HepG2 (cell line): ENCODE data around the gene TNS4. TPM values are rescaled to one million over a fixed set of nuclear protein-coding genes. Genes with fewer than 3 reads are reported as not detected.
A peak's percentile ranks its signal among the peaks of the same experiment; 100 is the strongest.

ENCODE experiments used
- BCL6 ChIP-seq: IDR thresholded peaks from 2 replicates; pipeline ENCODE4 v1.6.1; 2016; ENCODE audit warnings: missing genetic modification reagents, missing compliant biosample characterization
- CBX5 ChIP-seq: sonication (generic); formaldehyde crosslinking; IDR thresholded peaks from 2 replicates; pipeline ENCODE4 v1.4.0; 2020; ENCODE audit warnings: missing genetic modification reagents, borderline replicate concordance
- HMG20B ChIP-seq: conservative IDR thresholded peaks from 2 replicates; pipeline ENCODE4 v1.6.1; 2016; ENCODE audit warnings: missing genetic modification reagents, missing compliant biosample characterization
- KAT7 ChIP-seq: IDR thresholded peaks from 2 replicates; pipeline ENCODE4 v1.6.1; 2018; ENCODE audit warnings: borderline replicate concordance, missing compliant biosample characterization
- NFKB2 ChIP-seq: sonication (generic); formaldehyde crosslinking; IDR thresholded peaks from 2 replicates; pipeline ENCODE4 v1.4.0; 2020; ENCODE audit warnings: missing genetic modification reagents, borderline replicate concordance
- NR2F6 ChIP-seq, 2 experiments: IDR thresholded peaks; 2 replicates each; pipeline ENCODE4 v1.6.1; 2016; ENCODE audit warnings: antibody characterized with exemption in 1 of 2, mild to moderate bottlenecking in 1 of 2
- ONECUT2 ChIP-seq: sonication (generic); formaldehyde crosslinking; IDR thresholded peaks from 2 replicates; pipeline ENCODE4 v1.4.0; 2020; ENCODE audit warnings: missing genetic modification reagents
- SALL1 ChIP-seq: sonication (generic); formaldehyde crosslinking; IDR thresholded peaks from 2 replicates; pipeline ENCODE4 v1.8.0; 2022; ENCODE audit warnings: mild to moderate bottlenecking, missing genetic modification reagents
- SSRP1 ChIP-seq: IDR thresholded peaks from 2 replicates; pipeline ENCODE4 v1.6.1; 2016; ENCODE audit warnings: control low read depth
- TBX3 ChIP-seq: fragments of 450-650 bp; IDR thresholded peaks from 2 replicates; pipeline ENCODE4 v1.6.1; 2017; ENCODE audit warnings: antibody characterized with exemption, mild to moderate bottlenecking, inconsistent platforms, borderline replicate concordance
- ZFP82 ChIP-seq: sonication (generic); formaldehyde crosslinking; IDR thresholded peaks from 2 replicates; pipeline ENCODE4 v1.5.1; 2020; ENCODE audit warnings: mild to moderate bottlenecking, missing genetic modification reagents, borderline replicate concordance
- ZNF747 ChIP-seq: sonication (generic); formaldehyde crosslinking; IDR thresholded peaks from 2 replicates; pipeline ENCODE4 v1.8.1; 2023; ENCODE audit warnings: missing genetic modification reagents, mild to moderate bottlenecking, borderline replicate concordance
- ZNF782 ChIP-seq: sonication (generic); formaldehyde crosslinking; IDR thresholded peaks from 2 replicates; pipeline ENCODE4 v1.4.0; 2020; ENCODE audit warnings: missing genetic modification reagents, mild to moderate bottlenecking, borderline replicate concordance
- polyA plus RNA-seq, 8 experiments: library from polyadenylated mRNA; depleted of rRNA in 3 of 8; stranded (reverse) in 7 of 8; unstranded in 1 of 8; fragments of >200 nt; fragmentation: Illumina TruSeq in 4 of 8; extraction: Trizol in 4 of 8; gene quantifications; 2 replicates each; pipeline versions ENCODE4 v1.2.1 to v1.2.3, GENCODE V29; 2011 to 2016; ENCODE audit warnings: low read depth in 4 of 8, missing spikeins in 1 of 8, mixed read lengths in 1 of 8; ENCODE audit not compliant: insufficient read depth in 1 of 8
- total RNA-seq, 5 experiments: library from RNA; depleted of rRNA; stranded (reverse); fragments of >200 nt; fragmentation: Illumina TruSeq; extraction: Trizol; gene quantifications; 2 replicates each; pipeline ENCODE4 v1.2.3, GENCODE V29; 2016; ENCODE audit warnings: low read depth in 1 of 5
- TF ChIP-seq, protein P1 (sequence below): sonication (generic); formaldehyde crosslinking; IDR thresholded peaks from 2 replicates; pipeline ENCODE4 v1.9.0; 2021; ENCODE audit warnings: mild to moderate bottlenecking, missing genetic modification reagents
- TF ChIP-seq, protein P2 (sequence below): sonication (generic); formaldehyde crosslinking; IDR thresholded peaks from 2 replicates; pipeline ENCODE4 v1.4.0; 2020; ENCODE audit warnings: missing genetic modification reagents
- TF ChIP-seq, protein P3 (sequence below): sonication (generic); formaldehyde crosslinking; IDR thresholded peaks from 2 replicates; pipeline ENCODE4 v1.4.0; 2020; ENCODE audit warnings: mild to moderate bottlenecking, low read depth, missing genetic modification reagents
- TF ChIP-seq, protein P4 (sequence below): IDR thresholded peaks from 2 replicates; pipeline ENCODE4 v1.6.1; 2018; ENCODE audit warnings: missing genetic modification reagents
- TF ChIP-seq, protein P5 (sequence below): sonication (generic); formaldehyde crosslinking; conservative IDR thresholded peaks from 2 replicates; pipeline ENCODE4 v1.4.0; 2020; ENCODE audit warnings: missing genetic modification reagents

The TNS4 gene
- total and polyA plus RNA-seq, 2 of the 13 experiments (the other 11 are each of a cell fraction or from before 2014, with no cell fraction given) = 0.58 to 2.1 TPM

DNA sequence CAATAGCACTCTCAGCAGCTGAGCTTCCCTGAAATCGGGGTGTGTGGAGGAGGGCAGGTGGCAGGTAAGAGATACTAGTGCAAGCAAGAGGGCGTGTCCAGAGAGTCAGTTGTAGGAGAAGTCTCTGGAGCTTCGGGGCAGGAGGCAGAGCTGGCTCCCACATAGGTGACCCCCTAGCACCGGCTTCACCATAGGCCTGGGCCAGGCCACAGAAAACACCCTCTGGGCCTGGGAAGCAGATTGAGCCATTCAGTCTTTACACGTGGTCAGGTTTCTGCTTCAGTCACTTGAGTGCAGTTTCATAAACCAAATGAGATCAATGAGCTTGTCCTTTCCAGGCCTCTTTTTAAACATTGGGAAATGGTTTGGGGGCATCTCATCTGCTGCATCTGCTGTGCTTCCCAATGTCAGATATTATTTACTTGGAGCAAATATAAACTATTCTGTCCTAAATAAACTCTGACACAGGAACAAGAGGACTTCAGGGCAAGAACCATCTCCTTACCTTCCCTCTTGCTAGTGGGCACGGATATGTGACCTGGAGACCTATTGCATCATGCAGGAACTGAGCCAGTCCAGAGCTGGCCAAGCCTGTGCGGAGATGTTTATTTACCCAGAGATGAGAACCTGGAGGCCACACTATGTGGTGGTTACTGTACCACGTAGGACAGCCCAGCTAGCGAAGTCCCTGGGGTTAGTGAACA lies 47.7 kb upstream of the TNS4 start (continued):
- TF ChIP-seq, protein P1, sequence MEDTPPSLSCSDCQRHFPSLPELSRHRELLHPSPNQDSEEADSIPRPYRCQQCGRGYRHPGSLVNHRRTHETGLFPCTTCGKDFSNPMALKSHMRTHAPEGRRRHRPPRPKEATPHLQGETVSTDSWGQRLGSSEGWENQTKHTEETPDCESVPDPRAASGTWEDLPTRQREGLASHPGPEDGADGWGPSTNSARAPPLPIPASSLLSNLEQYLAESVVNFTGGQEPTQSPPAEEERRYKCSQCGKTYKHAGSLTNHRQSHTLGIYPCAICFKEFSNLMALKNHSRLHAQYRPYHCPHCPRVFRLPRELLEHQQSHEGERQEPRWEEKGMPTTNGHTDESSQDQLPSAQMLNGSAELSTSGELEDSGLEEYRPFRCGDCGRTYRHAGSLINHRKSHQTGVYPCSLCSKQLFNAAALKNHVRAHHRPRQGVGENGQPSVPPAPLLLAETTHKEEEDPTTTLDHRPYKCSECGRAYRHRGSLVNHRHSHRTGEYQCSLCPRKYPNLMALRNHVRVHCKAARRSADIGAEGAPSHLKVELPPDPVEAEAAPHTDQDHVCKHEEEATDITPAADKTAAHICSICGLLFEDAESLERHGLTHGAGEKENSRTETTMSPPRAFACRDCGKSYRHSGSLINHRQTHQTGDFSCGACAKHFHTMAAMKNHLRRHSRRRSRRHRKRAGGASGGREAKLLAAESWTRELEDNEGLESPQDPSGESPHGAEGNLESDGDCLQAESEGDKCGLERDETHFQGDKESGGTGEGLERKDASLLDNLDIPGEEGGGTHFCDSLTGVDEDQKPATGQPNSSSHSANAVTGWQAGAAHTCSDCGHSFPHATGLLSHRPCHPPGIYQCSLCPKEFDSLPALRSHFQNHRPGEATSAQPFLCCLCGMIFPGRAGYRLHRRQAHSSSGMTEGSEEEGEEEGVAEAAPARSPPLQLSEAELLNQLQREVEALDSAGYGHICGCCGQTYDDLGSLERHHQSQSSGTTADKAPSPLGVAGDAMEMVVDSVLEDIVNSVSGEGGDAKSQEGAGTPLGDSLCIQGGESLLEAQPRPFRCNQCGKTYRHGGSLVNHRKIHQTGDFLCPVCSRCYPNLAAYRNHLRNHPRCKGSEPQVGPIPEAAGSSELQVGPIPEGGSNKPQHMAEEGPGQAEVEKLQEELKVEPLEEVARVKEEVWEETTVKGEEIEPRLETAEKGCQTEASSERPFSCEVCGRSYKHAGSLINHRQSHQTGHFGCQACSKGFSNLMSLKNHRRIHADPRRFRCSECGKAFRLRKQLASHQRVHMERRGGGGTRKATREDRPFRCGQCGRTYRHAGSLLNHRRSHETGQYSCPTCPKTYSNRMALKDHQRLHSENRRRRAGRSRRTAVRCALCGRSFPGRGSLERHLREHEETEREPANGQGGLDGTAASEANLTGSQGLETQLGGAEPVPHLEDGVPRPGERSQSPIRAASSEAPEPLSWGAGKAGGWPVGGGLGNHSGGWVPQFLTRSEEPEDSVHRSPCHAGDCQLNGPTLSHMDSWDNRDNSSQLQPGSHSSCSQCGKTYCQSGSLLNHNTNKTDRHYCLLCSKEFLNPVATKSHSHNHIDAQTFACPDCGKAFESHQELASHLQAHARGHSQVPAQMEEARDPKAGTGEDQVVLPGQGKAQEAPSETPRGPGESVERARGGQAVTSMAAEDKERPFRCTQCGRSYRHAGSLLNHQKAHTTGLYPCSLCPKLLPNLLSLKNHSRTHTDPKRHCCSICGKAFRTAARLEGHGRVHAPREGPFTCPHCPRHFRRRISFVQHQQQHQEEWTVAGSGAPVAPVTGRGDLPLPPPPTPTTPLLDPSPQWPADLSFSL (CRISPR knock-in tag) = peak; percentile 83
- TF ChIP-seq HMG20B (CRISPR knock-in tag) = peak; percentile 94
- TF ChIP-seq, protein P2, sequence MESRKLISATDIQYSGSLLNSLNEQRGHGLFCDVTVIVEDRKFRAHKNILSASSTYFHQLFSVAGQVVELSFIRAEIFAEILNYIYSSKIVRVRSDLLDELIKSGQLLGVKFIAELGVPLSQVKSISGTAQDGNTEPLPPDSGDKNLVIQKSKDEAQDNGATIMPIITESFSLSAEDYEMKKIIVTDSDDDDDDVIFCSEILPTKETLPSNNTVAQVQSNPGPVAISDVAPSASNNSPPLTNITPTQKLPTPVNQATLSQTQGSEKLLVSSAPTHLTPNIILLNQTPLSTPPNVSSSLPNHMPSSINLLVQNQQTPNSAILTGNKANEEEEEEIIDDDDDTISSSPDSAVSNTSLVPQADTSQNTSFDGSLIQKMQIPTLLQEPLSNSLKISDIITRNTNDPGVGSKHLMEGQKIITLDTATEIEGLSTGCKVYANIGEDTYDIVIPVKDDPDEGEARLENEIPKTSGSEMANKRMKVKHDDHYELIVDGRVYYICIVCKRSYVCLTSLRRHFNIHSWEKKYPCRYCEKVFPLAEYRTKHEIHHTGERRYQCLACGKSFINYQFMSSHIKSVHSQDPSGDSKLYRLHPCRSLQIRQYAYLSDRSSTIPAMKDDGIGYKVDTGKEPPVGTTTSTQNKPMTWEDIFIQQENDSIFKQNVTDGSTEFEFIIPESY (CRISPR knock-in tag) = peak; percentile 78
- TF ChIP-seq NR2F6 (IDR thresholded peaks at IDR 0.05) = peak; percentile 100
- TF ChIP-seq NR2F6 (CRISPR knock-in tag; IDR thresholded peaks at IDR 0.05) = peak; percentile 100
- TF ChIP-seq BCL6 (CRISPR knock-in tag) = peak; percentile 96
- peak; percentile 93 for TF ChIP-seq CBX5 (CRISPR knock-in tag)
- TF ChIP-seq KAT7 (CRISPR knock-in tag) = peak; percentile 95
- peak; percentile 73; the same call in 1 of the 2 replicates for TF ChIP-seq ZNF782 (CRISPR knock-in tag)
- peak; percentile 72 for TF ChIP-seq ONECUT2 (CRISPR knock-in tag)
- TF ChIP-seq, protein P3, sequence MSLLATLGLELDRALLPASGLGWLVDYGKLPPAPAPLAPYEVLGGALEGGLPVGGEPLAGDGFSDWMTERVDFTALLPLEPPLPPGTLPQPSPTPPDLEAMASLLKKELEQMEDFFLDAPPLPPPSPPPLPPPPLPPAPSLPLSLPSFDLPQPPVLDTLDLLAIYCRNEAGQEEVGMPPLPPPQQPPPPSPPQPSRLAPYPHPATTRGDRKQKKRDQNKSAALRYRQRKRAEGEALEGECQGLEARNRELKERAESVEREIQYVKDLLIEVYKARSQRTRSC (CRISPR knock-in tag) = peak; percentile 92; the same call in 1 of the 2 replicates
- no peak for TF ChIP-seq ZFP82 (CRISPR knock-in tag)
- TF ChIP-seq, protein P4, sequence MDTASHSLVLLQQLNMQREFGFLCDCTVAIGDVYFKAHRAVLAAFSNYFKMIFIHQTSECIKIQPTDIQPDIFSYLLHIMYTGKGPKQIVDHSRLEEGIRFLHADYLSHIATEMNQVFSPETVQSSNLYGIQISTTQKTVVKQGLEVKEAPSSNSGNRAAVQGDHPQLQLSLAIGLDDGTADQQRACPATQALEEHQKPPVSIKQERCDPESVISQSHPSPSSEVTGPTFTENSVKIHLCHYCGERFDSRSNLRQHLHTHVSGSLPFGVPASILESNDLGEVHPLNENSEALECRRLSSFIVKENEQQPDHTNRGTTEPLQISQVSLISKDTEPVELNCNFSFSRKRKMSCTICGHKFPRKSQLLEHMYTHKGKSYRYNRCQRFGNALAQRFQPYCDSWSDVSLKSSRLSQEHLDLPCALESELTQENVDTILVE (CRISPR knock-in tag) = peak; percentile 98
- peak; percentile 100 for TF ChIP-seq SALL1
- peak; percentile 97 for TF ChIP-seq ZNF747 (CRISPR knock-in tag)
- peak; percentile 62; the same call in 1 of the 2 replicates for TF ChIP-seq NFKB2 (CRISPR knock-in tag)
- peak; percentile 53; the same call in 1 of the 2 replicates for TF ChIP-seq TBX3
- TF ChIP-seq, protein P5, sequence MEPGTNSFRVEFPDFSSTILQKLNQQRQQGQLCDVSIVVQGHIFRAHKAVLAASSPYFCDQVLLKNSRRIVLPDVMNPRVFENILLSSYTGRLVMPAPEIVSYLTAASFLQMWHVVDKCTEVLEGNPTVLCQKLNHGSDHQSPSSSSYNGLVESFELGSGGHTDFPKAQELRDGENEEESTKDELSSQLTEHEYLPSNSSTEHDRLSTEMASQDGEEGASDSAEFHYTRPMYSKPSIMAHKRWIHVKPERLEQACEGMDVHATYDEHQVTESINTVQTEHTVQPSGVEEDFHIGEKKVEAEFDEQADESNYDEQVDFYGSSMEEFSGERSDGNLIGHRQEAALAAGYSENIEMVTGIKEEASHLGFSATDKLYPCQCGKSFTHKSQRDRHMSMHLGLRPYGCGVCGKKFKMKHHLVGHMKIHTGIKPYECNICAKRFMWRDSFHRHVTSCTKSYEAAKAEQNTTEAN (CRISPR knock-in tag) = peak; percentile 92
- TF ChIP-seq SSRP1 (CRISPR knock-in tag) = peak; percentile 72
